GM19438 (cell line): ENCODE data around the gene FN3KRP.

Experiments used
- ATAC-seq: cut with Tn5 transposase; IDR thresholded peaks from one replicate; pipeline ENCODE4 v1.9.1; 2021; ENCODE audit warnings: low read depth; ENCODE audit not compliant: unreplicated experiment

Gene FN3KRP

GRCh38 chr17:82705756-82706155, 10.8 kb upstream of the FN3KRP start:
- ATAC-seq: no peak

- ATAC-seq: no peak
Observed at GRCh38 chr17:82709024-82709675, 7.4 kb upstream of the FN3KRP start.

GRCh38 chr17:82709676-82710498, 6.6 kb upstream of the FN3KRP start:
- ATAC-seq: no peak

- ATAC-seq: no peak
Observed at GRCh38 chr17:82710499-82711232, 5.8 kb upstream of the FN3KRP start.

DNA sequence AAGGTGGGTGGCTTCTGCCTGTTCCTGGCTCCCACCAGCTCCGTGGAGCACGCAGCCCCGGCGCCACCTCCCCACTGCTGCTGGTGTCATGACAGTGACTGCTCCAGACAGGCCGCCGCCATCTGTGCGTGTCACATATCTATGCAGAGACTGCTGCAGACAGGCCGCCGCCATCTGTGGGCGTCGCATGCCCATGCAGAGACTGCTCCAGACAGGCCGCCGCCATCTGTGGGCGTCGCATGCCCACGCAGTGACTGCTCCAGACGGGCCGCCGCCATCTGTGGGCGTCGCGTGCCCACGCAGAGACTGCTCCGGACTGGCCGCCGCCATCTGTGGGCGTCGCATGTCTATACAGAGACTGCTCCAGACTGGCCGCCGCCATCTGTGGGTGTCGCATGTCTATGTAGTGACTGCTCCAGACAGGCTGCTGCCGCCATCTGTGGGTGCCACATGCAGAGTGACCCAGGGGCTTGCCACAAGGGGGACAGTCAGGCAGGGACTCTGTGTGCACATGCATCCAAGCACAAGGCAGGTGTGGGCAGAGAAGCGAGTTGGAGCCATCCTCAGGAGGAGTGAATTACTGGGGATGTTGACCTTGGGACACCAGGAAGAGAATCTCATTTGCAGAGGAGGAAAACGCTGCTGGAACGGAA, 3.3 kb upstream of the FN3KRP start:
- no peak for ATAC-seq

GRCh38 chr17:82718986-82719685, 2.6 kb downstream of the FN3KRP start:
- no peak for ATAC-seq

GRCh38 chr17:82720204-82720603, 3.7 kb downstream of the FN3KRP start:
- no peak for ATAC-seq

DNA sequence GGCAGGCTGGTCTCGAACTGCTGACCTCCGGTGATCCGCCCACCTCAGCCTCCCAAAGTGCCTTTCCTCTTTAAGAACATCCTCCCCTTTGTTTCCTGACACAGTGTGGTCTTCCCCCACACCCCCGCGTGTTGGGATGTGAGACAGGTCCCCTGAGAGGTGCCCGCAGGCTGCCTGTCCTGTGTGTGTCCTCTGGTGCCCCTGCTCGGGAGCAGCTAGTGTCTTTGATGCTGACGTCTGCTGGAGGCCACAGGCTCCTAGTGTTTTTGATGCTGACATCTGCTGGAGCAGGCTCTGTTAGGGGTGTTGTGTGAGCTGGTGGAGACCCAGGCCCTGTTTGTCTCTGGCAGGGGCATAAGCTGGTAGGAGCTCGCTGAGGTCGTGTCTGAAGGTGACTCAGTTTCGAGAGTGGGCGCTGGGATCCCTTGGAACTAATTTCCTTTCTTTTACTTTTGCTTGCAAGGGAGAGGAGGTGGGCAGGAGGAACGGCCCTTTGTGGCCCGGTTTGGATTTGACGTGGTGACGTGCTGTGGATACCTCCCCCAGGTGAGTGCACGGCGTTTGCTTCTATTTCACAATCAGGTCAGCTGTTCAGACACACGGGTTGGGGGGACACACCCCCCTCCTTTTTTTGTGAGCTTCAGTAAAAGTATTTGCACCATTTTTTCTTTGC, 6.0 kb downstream of the FN3KRP start:
- no peak for ATAC-seq

DNA sequence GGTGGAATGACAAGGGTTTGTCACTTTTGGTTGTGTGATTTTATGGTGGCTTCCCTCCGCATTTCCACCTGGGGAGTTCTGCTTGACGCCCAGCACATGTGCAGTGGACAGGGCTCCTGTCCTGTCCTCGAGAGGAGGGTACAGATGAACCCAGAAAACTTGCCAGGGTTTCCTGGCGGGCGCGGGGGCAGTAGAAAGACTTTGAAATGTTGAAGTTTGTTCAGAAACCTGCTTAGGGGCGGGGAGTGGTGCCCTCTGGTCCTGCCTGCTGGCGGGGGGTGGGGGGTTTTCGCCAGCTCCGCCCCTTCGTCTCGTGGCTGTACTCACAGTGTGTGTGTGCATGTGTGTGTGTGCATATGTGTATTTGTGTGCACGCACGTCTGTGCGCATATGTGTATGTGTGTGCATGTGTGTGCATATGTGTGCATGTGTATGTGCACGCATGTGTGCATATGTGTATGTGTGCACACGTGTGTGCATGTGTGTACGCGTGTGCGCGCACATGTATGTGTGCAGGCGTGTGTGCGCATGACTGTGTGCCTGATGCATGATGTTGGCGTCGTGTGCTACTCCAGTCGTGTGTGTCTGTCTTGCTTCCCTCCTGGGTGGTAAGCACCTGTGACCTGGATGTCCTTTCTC, 6.8 kb downstream of the FN3KRP start:
- ATAC-seq: no peak

DNA sequence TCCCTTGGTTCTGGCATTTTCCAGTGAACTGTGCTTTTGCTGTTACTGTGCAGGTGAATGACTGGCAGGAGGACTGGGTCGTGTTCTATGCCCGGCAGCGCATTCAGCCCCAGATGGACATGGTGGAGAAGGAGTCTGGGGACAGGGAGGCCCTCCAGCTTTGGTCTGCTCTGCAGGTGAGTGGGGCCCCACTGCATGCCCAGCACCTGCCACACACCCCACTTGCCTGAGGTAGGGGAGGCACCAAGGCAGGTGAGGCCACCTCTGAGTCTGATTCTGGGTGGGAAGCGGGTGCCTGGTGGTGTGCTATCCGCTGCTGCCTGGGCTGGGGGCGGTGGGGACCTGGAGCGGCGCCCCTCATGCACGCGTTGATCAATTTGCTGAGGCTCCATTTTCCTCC, 9.9 kb downstream of the FN3KRP start:
- no peak for ATAC-seq

DNA sequence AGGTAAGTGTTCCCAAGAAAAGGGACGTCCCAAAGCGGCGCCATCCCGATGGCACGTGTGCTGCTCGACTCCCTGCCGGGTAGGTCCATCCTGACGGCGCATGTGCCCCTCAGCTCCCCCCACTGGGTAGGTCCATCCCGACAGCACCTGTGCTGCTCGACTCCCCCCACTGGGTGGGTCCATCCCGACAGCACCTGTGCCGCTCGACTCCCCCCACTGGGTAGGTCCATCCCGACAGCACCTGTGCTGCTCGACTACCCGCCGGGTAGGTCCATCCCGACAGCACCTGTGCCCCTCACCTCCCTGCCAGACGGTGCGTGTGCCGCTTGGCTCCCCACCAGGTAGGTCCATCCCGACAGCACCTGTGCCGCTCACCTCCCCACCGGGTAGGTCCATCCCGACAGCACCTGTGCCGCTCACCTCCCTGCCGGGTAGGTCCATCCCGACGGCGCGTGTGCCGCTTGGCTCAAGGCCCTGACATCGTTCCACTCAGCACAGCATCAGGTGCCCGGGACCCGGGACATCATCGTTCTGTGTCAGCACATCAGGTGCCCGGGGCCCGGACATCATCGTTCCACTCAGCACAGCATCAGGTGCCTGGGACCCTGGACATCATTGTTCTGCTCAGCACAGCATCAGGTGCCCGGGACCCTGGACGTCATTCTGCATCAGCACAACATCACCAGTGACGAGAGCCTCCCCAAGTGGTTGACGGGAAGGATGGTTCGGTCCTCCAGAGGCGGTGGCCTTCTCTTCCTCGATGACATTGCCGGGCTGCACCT, 13.2 kb downstream of the FN3KRP start:
- no peak for ATAC-seq

DNA sequence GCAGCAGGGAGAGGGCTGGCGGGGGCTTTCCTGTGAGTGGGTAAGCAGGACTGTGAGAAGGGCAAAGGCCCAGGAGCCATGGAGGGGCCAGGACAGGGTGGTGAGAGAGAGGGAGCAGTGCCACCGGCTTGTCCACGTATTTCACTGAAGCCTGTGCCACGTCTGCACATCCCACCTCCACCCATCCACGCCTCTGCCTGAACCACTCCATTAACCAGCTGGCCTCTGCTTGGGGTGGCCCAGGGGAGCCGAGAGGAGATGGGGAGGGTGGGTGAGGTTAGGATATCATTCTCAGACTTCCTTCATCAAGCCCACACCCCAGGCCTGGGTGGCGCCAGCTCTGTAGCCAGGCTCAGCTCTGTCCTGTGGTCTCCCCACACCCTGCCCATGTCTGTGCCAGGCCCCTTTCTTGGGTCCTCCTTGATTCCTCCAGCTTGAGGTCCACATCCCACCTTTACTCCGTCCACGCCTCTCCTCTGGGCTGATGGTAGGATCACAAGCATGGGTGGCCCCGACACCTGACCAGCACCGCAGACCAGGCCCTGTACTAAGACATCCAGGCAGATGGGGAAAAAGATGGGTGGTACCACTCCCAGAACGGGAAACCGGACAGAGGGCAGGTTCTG, 15.7 kb downstream of the FN3KRP start:
- no peak for ATAC-seq

GRCh38 chr17:82734987-82735866, 18.7 kb downstream of the FN3KRP start, which contains the start of gene FN3K:
Gene FN3K (plus strand): TSS chr17:82735615. CDS start chr17:82735637, 22 bp downstream.
- no peak for ATAC-seq

DNA sequence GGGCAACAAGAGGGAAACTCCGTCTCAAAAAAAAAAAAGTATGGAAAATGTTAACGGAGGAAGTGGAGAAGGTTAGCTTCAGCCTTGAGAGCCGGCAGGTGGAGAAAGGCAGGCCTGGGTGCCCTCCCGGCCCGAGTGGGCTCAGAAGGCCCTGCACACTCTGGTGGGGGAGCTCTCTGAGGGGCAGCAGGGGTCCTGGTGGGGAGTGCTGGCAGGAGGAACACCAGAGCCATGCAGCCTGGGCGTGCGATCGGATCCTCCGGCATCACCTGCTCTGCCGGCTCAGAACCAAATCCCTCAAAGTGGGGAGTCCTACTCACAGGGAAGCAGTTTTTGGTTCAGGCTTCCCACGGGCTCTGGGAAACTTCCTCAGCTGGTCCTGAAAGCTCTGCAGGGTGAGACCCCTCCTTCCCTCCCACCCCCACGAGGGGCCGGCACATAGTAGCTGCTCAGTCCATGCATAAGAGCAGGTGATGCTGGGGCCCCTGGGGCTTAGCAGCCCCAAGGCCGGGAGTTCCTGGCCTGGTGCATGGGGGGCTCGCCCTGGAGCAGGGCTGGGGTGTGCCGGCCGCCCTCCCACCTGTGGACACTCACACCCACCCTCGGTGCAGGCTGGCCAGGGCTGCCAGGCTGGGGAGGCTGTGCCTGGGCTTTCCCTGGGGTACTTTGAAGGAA, 20.1 kb downstream of the FN3KRP start:
- ATAC-seq: no peak

GRCh38 chr17:82737967-82738877, 21.7 kb downstream of the FN3KRP start:
- no peak for ATAC-seq
